Panc1 (cell line): ENCODE data around the gene AP2B1.

Experiments used
- POLR2AphosphoS5 ChIP-seq: IDR thresholded peaks from 2 replicates; pipeline ENCODE4 v1.6.1; 2012; ENCODE audit warnings: mild to moderate bottlenecking, low read depth, low read length, moderate library complexity
- TCF7L2 ChIP-seq: IDR thresholded peaks from 2 replicates; pipeline ENCODE4 v1.6.1; 2011; ENCODE audit warnings: mild to moderate bottlenecking, low read depth, low read length, inconsistent platforms
- TF ChIP-seq, protein P1 (sequence below): fragments of 450-650 bp; IDR thresholded peaks from 2 replicates; pipeline ENCODE4 v1.5.1; 2017; ENCODE audit warnings: mild to moderate bottlenecking
- TF ChIP-seq, protein P2 (sequence below), 2 experiments: IDR thresholded peaks; 2 replicates each; pipeline ENCODE4 v1.6.1; 2011 to 2012; ENCODE audit warnings: low read depth in 2 of 2, control low read depth in 1 of 2, low read length in 1 of 2, mild to moderate bottlenecking in 1 of 2, moderate library complexity in 1 of 2; ENCODE audit not compliant: insufficient read depth in 1 of 2

DNA sequence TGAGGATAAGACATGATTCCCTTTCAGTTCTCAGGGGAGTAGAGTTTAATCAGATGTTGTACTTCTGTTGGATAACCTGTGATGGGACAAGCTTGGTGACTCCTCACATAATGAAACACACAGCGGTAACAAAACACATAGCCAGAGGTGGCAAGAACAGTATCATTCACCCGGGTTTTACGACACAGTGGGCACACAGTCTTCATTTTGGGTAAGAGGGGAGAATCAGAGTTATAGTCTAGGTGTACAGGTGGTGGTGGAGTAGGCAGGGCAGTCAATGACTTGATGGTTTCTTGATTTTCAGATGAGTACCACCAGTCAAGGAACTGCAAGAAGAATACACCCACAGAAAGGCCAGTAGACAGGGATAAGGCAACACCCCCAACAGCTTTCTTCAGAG, 11.4 kb upstream of the AP2B1 start:
- TF ChIP-seq, protein P1, sequence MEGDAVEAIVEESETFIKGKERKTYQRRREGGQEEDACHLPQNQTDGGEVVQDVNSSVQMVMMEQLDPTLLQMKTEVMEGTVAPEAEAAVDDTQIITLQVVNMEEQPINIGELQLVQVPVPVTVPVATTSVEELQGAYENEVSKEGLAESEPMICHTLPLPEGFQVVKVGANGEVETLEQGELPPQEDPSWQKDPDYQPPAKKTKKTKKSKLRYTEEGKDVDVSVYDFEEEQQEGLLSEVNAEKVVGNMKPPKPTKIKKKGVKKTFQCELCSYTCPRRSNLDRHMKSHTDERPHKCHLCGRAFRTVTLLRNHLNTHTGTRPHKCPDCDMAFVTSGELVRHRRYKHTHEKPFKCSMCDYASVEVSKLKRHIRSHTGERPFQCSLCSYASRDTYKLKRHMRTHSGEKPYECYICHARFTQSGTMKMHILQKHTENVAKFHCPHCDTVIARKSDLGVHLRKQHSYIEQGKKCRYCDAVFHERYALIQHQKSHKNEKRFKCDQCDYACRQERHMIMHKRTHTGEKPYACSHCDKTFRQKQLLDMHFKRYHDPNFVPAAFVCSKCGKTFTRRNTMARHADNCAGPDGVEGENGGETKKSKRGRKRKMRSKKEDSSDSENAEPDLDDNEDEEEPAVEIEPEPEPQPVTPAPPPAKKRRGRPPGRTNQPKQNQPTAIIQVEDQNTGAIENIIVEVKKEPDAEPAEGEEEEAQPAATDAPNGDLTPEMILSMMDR, result no peak
- TF ChIP-seq, protein P2, sequence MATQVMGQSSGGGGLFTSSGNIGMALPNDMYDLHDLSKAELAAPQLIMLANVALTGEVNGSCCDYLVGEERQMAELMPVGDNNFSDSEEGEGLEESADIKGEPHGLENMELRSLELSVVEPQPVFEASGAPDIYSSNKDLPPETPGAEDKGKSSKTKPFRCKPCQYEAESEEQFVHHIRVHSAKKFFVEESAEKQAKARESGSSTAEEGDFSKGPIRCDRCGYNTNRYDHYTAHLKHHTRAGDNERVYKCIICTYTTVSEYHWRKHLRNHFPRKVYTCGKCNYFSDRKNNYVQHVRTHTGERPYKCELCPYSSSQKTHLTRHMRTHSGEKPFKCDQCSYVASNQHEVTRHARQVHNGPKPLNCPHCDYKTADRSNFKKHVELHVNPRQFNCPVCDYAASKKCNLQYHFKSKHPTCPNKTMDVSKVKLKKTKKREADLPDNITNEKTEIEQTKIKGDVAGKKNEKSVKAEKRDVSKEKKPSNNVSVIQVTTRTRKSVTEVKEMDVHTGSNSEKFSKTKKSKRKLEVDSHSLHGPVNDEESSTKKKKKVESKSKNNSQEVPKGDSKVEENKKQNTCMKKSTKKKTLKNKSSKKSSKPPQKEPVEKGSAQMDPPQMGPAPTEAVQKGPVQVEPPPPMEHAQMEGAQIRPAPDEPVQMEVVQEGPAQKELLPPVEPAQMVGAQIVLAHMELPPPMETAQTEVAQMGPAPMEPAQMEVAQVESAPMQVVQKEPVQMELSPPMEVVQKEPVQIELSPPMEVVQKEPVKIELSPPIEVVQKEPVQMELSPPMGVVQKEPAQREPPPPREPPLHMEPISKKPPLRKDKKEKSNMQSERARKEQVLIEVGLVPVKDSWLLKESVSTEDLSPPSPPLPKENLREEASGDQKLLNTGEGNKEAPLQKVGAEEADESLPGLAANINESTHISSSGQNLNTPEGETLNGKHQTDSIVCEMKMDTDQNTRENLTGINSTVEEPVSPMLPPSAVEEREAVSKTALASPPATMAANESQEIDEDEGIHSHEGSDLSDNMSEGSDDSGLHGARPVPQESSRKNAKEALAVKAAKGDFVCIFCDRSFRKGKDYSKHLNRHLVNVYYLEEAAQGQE (IDR thresholded peaks at IDR 0.05; ENCODE audit: insufficient read depth in 1 of 2, low read depth in 2 of 2, low read length in 1 of 2), result no peak
- TF ChIP-seq TCF7L2 (no peak), POLR2AphosphoS5 (no peak)
